K562 (cell line): ENCODE measurements around the gene PBXIP1. TPM values are rescaled to one million over a fixed set of nuclear protein-coding genes. Genes with fewer than 3 reads are reported as not detected.

ENCODE experiments used
- ATAC-seq: fragments of 200-7000 bp; cut with Tn5 transposase; 3 replicates; pipeline ENCODE4 v1.9.1; 2020; ENCODE audit warnings: moderate library complexity
- BruUV-seq: library from RNA; stranded (reverse); fragments of 400-500 nt; replicated peaks from 2 replicates; lab custom pipeline; 2021; lab: Mats Ljungman, UMichigan
- CTCF ChIA-PET: fragments of 300-600 bp; formaldehyde crosslinking; extraction: SDS; loops from one replicate; lab custom pipeline; 2021; ENCODE audit warnings: low intra/inter-chr PET ratio; lab: Yijun Ruan, JAX
- POLR2A ChIA-PET: fragments of 300-600, 350-650 bp; sonication (Branson Sonifier 250); formaldehyde crosslinking; extraction: SDS; loops from one replicate; lab custom pipeline; 2021; ENCODE audit warnings: antibody characterized with exemption, inconsistent platforms; lab: Yijun Ruan, JAX
- DNase-seq, 4 experiments: peaks; one replicate each; pipeline versions ENCODE4 v3.0.0 to v3.0.0-alpha.2; 2011 to 2018; ENCODE audit warnings: low spot score in 3 of 4, mixed read lengths in 3 of 4; ENCODE audit errors: extremely low read depth in 1 of 4
- FAIRE-seq: peaks from 2 replicates; lab custom pipeline; 2011; peaks lifted over from hg19 to GRCh38; lab: Jason Lieb, UNC
- H2AFZ ChIP-seq: 2 replicates; pipeline ENCODE4 v1.6.0; 2011; ENCODE audit warnings: low read depth, low read length, control low read depth, inconsistent platforms
- H3K27ac ChIP-seq: fragments of 200-600 bp; 3 replicates; pipeline ENCODE4 v1.8.0; 2011; ENCODE audit warnings: low read depth, mild to moderate bottlenecking, control low read depth, inconsistent platforms, low read length, moderate library complexity, mixed read lengths; ENCODE audit errors: extremely low read depth
- H3K27me3 ChIP-seq, 2 experiments: fragments of 300-600 bp in 1 of 2; 2 replicates in 1 of 2; 3 replicates in 1 of 2; pipeline versions ENCODE4 v1.6.0 to v1.8.0; 2011; ENCODE audit warnings: inconsistent platforms in 2 of 2, low read length in 2 of 2, mild to moderate bottlenecking in 1 of 2, mixed read lengths in 1 of 2, moderate library complexity in 1 of 2; ENCODE audit not compliant: control insufficient read depth in 2 of 2, insufficient read depth in 2 of 2
- H3K36me3 ChIP-seq: fragments of 300-600 bp; 3 replicates; pipeline ENCODE4 v1.8.0; 2011; ENCODE audit warnings: mild to moderate bottlenecking, low read length, inconsistent platforms; ENCODE audit not compliant: control insufficient read depth, insufficient read depth
- H3K4me1 ChIP-seq, 2 experiments: fragments of 200-600 bp in 1 of 2; replicated peaks in 1 of 2; 2 replicates in 1 of 2; 3 replicates in 1 of 2; pipeline versions ENCODE4 v1.5.1 to v1.8.0; 2011; ENCODE audit warnings: inconsistent platforms in 2 of 2, low read length in 2 of 2, mild to moderate bottlenecking in 1 of 2, mixed read lengths in 1 of 2, moderate library complexity in 1 of 2; ENCODE audit not compliant: control insufficient read depth in 2 of 2, insufficient read depth in 2 of 2
- H3K4me2 ChIP-seq: 2 replicates; pipeline ENCODE4 v1.6.1; 2011; ENCODE audit warnings: low read length, control low read depth, inconsistent platforms, mixed read lengths; ENCODE audit not compliant: insufficient read depth
- H3K4me3 ChIP-seq: fragments of 200-600 bp; sonication (generic), shearing (Covaris generic); 2 replicates; pipeline ENCODE4 v1.5.1; 2016; ENCODE audit warnings: control low read depth, inconsistent platforms
- H3K79me2 ChIP-seq: fragments of 200-600 bp; 3 replicates; pipeline ENCODE4 v1.8.0; 2011; ENCODE audit warnings: low read length, inconsistent platforms; ENCODE audit not compliant: control insufficient read depth, insufficient read depth
- H3K9ac ChIP-seq, 2 experiments: 2 replicates each; pipeline versions ENCODE4 v1.6.0 to v1.6.1; 2011; ENCODE audit warnings: low read depth in 2 of 2, low read length in 2 of 2, control low read depth in 1 of 2, inconsistent platforms in 1 of 2, mild to moderate bottlenecking in 1 of 2, mixed read lengths in 1 of 2; ENCODE audit not compliant: insufficient read depth in 1 of 2
- H3K9me1 ChIP-seq: one replicate; pipeline ENCODE4 v1.6.0; 2011; ENCODE audit warnings: inconsistent platforms, mild to moderate bottlenecking, low read length, moderate library complexity; ENCODE audit not compliant: control insufficient read depth, insufficient read depth
- H3K9me3 ChIP-seq: replicated peaks from 2 replicates; pipeline ENCODE4 v1.5.1; 2011; ENCODE audit warnings: low read depth, low read length, inconsistent platforms; ENCODE audit not compliant: control insufficient read depth, insufficient read depth
- H4K20me1 ChIP-seq: replicated peaks from 2 replicates; pipeline ENCODE4 v1.6.1; 2011; ENCODE audit warnings: low read length, inconsistent platforms, mixed read lengths; ENCODE audit not compliant: control insufficient read depth, insufficient read depth
- CEBPZ ChIP-seq: fragments of 150-350 bp; IDR thresholded peaks from 2 replicates; pipeline ENCODE4 v1.6.1; 2014; ENCODE audit warnings: low read depth, mild to moderate bottlenecking, low read length, borderline replicate concordance
- GTF3C2 ChIP-seq: IDR thresholded peaks from 3 replicates; pipeline ENCODE4 v1.6.1; 2011; ENCODE audit warnings: borderline replicate concordance, mild to moderate bottlenecking, moderate library complexity; ENCODE audit not compliant: insufficient read length; ENCODE audit errors: extremely low read depth
- IRF1 ChIP-seq: sonication (generic); formaldehyde crosslinking; IDR thresholded peaks from 2 replicates; pipeline ENCODE4 v1.8.0; 2022; ENCODE audit warnings: missing genetic modification reagents, mild to moderate bottlenecking, borderline replicate concordance
- KDM2B ChIP-seq: fragments of 250-450 bp; sonication (Bioruptor Pico); IDR thresholded peaks from 2 replicates; pipeline ENCODE4 v1.8.0; 2021; ENCODE audit warnings: mild to moderate bottlenecking, moderate library complexity
- LARP7 ChIP-seq: fragments of 450-650 bp; IDR thresholded peaks from 2 replicates; pipeline ENCODE4 v1.6.1; 2016
- MXI1 ChIP-seq: IDR thresholded peaks from 2 replicates; pipeline ENCODE4 v1.6.1; 2011; ENCODE audit warnings: low read depth, mild to moderate bottlenecking, improper control_type of control experiment, low read length
- POLR2AphosphoS5 ChIP-seq: IDR thresholded peaks from 2 replicates; pipeline ENCODE4 v1.6.1; 2011; ENCODE audit warnings: mild to moderate bottlenecking, low read depth, low read length, moderate library complexity; ENCODE audit not compliant: control insufficient read depth, insufficient read depth
- RFX1 ChIP-seq: fragments of 450-650 bp; IDR thresholded peaks from 2 replicates; pipeline ENCODE4 v1.6.1; 2016; ENCODE audit warnings: mild to moderate bottlenecking, moderate library complexity
- SP1 ChIP-seq: sonication (generic); formaldehyde crosslinking; IDR thresholded peaks from 2 replicates; pipeline ENCODE4 v1.8.1; 2022; ENCODE audit warnings: mild to moderate bottlenecking, missing genetic modification reagents
- TOE1 ChIP-seq, 2 experiments: fragments of 450-650 bp in 1 of 2; sonication (generic) in 1 of 2; formaldehyde crosslinking in 1 of 2; IDR thresholded peaks; 2 replicates each; pipeline versions ENCODE4 v1.7.1 to v1.8.0; 2016 to 2022; ENCODE audit warnings: borderline replicate concordance in 2 of 2, mild to moderate bottlenecking in 2 of 2, antibody characterized with exemption in 1 of 2, inconsistent platforms in 1 of 2, low read depth in 1 of 2, missing genetic modification reagents in 1 of 2, moderate library complexity in 1 of 2
- ZNF696 ChIP-seq: fragments of 250-450 bp; sonication (Bioruptor Pico); conservative IDR thresholded peaks from 2 replicates; pipeline ENCODE4 v1.4.0; 2020; ENCODE audit warnings: mild to moderate bottlenecking, moderate library complexity
- WGBS: fragments of 100-300 bp; shearing (Covaris generic); methylation state at CpG from one replicate; pipeline ENCODE4 v1.1.6; 2016; ENCODE audit warnings: low coverage, mixed read lengths; ENCODE audit not compliant: insufficient coverage; ENCODE audit errors: missing lambda C conversion rate; 5-methylcytosine and 5-hydroxymethylcytosine counted together
- in situ Hi-C: fragments of 300-500 bp; cut with MboI; formaldehyde crosslinking; loops from 4 replicates; pipeline ENCODE4 v1.15.0; 2018; ENCODE audit warnings: inconsistent platforms, mixed read lengths
- intact Hi-C: fragments of 100-400 bp; cut with micrococcal nuclease; formaldehyde crosslinking; loops from 2 replicates; pipeline ENCODE4 v1.14.2; 2022
- polyA plus RNA-seq, 8 experiments: library from polyadenylated mRNA; depleted of rRNA in 4 of 8; stranded (reverse) in 5 of 8; unstranded in 3 of 8; fragments of >200 nt; fragmentation: Nextera tagmentation in 2 of 8; fragmentation: Illumina TruSeq in 1 of 8; extraction: Ambion mirVana in 2 of 8; extraction: Trizol in 1 of 8; gene quantifications; 2 replicates each; pipeline versions ENCODE4 v1.2.1 to v1.2.3, GENCODE V29; 2011 to 2014; ENCODE audit warnings: inconsistent platforms in 1 of 8, missing spikeins in 1 of 8
- total RNA-seq, 7 experiments: library from RNA; depleted of rRNA in 6 of 7; stranded (reverse); fragments of >200 nt in 6 of 7; fragmentation: Illumina TruSeq in 2 of 7; extraction: Trizol in 2 of 7; gene quantifications; 2 replicates each; pipeline versions ENCODE4 v1.2.1 to v1.2.3, GENCODE V29; 2011 to 2021; ENCODE audit warnings: low replicate concordance in 1 of 7
- TF ChIP-seq, protein P1 (sequence below): fragments of 250-450 bp; sonication (Bioruptor Pico); IDR thresholded peaks from 2 replicates; pipeline ENCODE4 v1.9.0; 2021; ENCODE audit warnings: mild to moderate bottlenecking, inconsistent platforms

The PBXIP1 gene
- total and polyA plus RNA-seq, 9 of the 15 experiments (the other 6 are each of a cell fraction or from before 2014, with no cell fraction given) = 0.13 to 8.3 (median 5.8) TPM

DNA sequence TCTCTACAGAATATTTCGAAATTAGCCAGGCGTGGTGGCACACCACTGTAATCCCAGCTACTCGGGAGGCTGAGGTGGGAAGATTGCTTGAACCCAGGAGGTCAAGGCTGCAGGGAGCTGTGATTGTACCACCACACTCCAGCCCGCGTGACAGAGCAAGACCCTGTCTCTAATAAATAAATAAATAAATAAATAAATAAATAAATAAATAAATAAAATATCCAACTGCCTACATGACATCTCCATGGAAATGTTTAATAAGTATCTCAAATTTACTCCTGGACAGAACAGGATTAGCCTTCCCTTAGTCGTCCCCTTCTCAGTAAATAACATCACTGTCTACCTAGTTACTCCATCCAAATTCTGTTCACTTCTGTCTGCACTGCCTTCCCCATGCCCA lies 56.9 kb downstream of the PBXIP1 start:
- Histone ChIP-seq H2AFZ (no peak overlapping the region), H3K79me2 (no peaks in the 10 kb centered on the region), H3K4me2 (no peak overlapping the region), H3K27me3 (no peaks in the 10 kb centered on the region), H3K9me1 (no peaks in the 10 kb centered on the region), H3K9ac (no peak overlapping the region), H3K36me3 (no peaks in the 10 kb centered on the region), H3K9me3 (no peaks in the 10 kb centered on the region), H4K20me1 (no peaks in the 10 kb centered on the region), H3K4me1 (peaks cover 0 to 15% of the 10 kb centered on the region in 2 experiments; a peak in 3 of 5 replicates), H3K27ac (no peak overlapping the region), H3K4me3 (no peak overlapping the region)
- ATAC-seq (no peak), DNase-seq (no peak), FAIRE-seq (no peak)
- CTCF ChIA-PET = interaction anchor here (0.6 kb wide), 1 partner anchor 151 kb away, joined by 3 read pairs; no protein-coding TSS in a partner anchor
- POLR2A ChIA-PET = no interaction called here
- in situ Hi-C loops (no loop called here), intact Hi-C loops (no loop called here)
- no TSS peak for BruUV-seq
- 42% methylated on average over 6 of the region's 6 CpGs for WGBS
- TF ChIP-seq SP1 (no peak), TOE1 (IDR thresholded peaks at IDR 0.05; ENCODE audit: borderline replicate concordance) (no peak), TOE1 (CRISPR knock-in tag; IDR thresholded peaks at IDR 0.05; ENCODE audit: borderline replicate concordance, low read depth) (no peak), IRF1 (no peak), POLR2AphosphoS5 (no peak), LARP7 (no peak), ZNF696 (CRISPR knock-in tag) (no peak), MXI1 (no peak), RFX1 (no peak), CEBPZ (no peak), GTF3C2 (no peak), KDM2B (CRISPR knock-in tag) (no peak)
- TF ChIP-seq, protein P1, sequence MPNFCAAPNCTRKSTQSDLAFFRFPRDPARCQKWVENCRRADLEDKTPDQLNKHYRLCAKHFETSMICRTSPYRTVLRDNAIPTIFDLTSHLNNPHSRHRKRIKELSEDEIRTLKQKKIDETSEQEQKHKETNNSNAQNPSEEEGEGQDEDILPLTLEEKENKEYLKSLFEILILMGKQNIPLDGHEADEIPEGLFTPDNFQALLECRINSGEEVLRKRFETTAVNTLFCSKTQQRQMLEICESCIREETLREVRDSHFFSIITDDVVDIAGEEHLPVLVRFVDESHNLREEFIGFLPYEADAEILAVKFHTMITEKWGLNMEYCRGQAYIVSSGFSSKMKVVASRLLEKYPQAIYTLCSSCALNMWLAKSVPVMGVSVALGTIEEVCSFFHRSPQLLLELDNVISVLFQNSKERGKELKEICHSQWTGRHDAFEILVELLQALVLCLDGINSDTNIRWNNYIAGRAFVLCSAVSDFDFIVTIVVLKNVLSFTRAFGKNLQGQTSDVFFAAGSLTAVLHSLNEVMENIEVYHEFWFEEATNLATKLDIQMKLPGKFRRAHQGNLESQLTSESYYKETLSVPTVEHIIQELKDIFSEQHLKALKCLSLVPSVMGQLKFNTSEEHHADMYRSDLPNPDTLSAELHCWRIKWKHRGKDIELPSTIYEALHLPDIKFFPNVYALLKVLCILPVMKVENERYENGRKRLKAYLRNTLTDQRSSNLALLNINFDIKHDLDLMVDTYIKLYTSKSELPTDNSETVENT (CRISPR knock-in tag) = no peak
